ENCODE data around the gene SUMO2.
"Not testable (repeated sequence)": the region's sequence is repeated elsewhere in the genome, so short reads cannot be mapped to it uniquely, and the experiment has no call there.

- not testable (repeated sequence) for TF ChIP-seq CTCF (IDR thresholded peaks at IDR 0.05; ENCODE audit: low read depth, low read length); EZH2phosphoT487 (IDR thresholded peaks at IDR 0.05; ENCODE audit: low read depth)
Measured at GRCh38 chr17:75132018-75133000, 50.5 kb downstream of the SUMO2 start.

Data from OCI-LY3 (cell line).